Endothelial cell of umbilical vein (primary cell): ENCODE measurements around the gene RBM22.

ENCODE experiments used
- CTCF ChIP-seq, 2 donors: IDR thresholded peaks; 1 replicate in 1 of 2; 2 replicates in 1 of 2; pipeline ENCODE4 v1.5.1; 2011; ENCODE audit warnings: low read length in 2 of 2, mild to moderate bottlenecking in 2 of 2, moderate library complexity in 2 of 2, control low read depth in 1 of 2, inconsistent platforms in 1 of 2, low read depth in 1 of 2; ENCODE audit not compliant: insufficient read depth in 1 of 2; ENCODE audit errors: extremely low read depth in 1 of 2
- EZH2 ChIP-seq: IDR thresholded peaks from 2 replicates; pipeline ENCODE4 v1.6.1; 2012; ENCODE audit warnings: borderline replicate concordance, low read depth, mild to moderate bottlenecking, moderate library complexity, low read length, inconsistent platforms; ENCODE audit not compliant: severe bottlenecking
- MAX ChIP-seq: IDR thresholded peaks from 2 replicates; pipeline ENCODE4 v1.6.1; 2011; ENCODE audit not compliant: insufficient read depth, insufficient read length
- MYC ChIP-seq: IDR thresholded peaks from one replicate; pipeline ENCODE4 v1.6.1; 2011; ENCODE audit warnings: mild to moderate bottlenecking, low read depth, low read length
- POLR2A ChIP-seq: IDR thresholded peaks from 2 replicates; pipeline ENCODE4 v1.6.1; 2012; ENCODE audit warnings: low read depth, mild to moderate bottlenecking, control low read depth, low read length
- POLR2AphosphoS5 ChIP-seq: IDR thresholded peaks from 2 replicates; pipeline ENCODE4 v1.6.1; 2012; ENCODE audit warnings: low read depth, mild to moderate bottlenecking, control low read depth, low read length, moderate library complexity; ENCODE audit not compliant: insufficient read depth

- no peak for TF ChIP-seq MAX
- no peak for TF ChIP-seq CTCF (IDR thresholded peaks at IDR 0.05; ENCODE audit: extremely low read depth in 1 of 2, insufficient read depth in 1 of 2, low read depth in 1 of 2, low read length in 2 of 2)
- no peak for TF ChIP-seq POLR2A
- no peak for TF ChIP-seq MYC
- TF ChIP-seq POLR2AphosphoS5 = no peak
- TF ChIP-seq EZH2 = no peak
Observed at GRCh38 chr5:150734579-150735384, 33.9 kb upstream of the RBM22 start.
